Endometrial microvascular endothelial cells (primary cell): ENCODE results near the gene ATP10A. TPM values are rescaled to one million over a fixed set of nuclear protein-coding genes. Genes with fewer than 3 reads are reported as not detected.
"Not testable (repeated sequence)": the region's sequence is repeated elsewhere in the genome, so short reads cannot be mapped to it uniquely, and the experiment has no call there.

Experiments
- in situ Hi-C: cut with HindIII; loops from 2 replicates; pipeline ENCODE4 v1.10.0; 2017; ENCODE audit warnings: low sequenced_read_pairs, low pct_unique_long_range_greater_than_20kb; ENCODE audit errors: inconsistent ontology term
- total RNA-seq: library from RNA; depleted of rRNA; stranded (reverse); fragments of >200 nt; gene quantifications from one replicate; pipeline ENCODE4 v1.2.3, GENCODE V29; 2015; ENCODE audit errors: inconsistent ontology term

The ATP10A gene
- total RNA-seq, 1 donor from 2014 or later, result 0.09 TPM

GRCh38 chr15:25785641-25786025, 77.5 kb downstream of the ATP10A start:
- in situ Hi-C loops, result no loop called here

GRCh38 chr15:25784876-25785640, 78.1 kb downstream of the ATP10A start:
- in situ Hi-C loops, result no loop called here

- in situ Hi-C loops, result no loop called here
These were observed 79.3 kb downstream of the ATP10A start for GRCh38 chr15:25783607-25784540.

GRCh38 chr15:25783134-25783533, 80.0 kb downstream of the ATP10A start:
- in situ Hi-C loops, result no loop called here

- in situ Hi-C loops, result no loop called here
These were observed 82.5 kb downstream of the ATP10A start for GRCh38 chr15:25780479-25781255.

GRCh38 chr15:25778161-25778560, 85.0 kb downstream of the ATP10A start:
- in situ Hi-C loops, result no loop called here

- in situ Hi-C loops, result no loop called here
These were observed 86.1 kb downstream of the ATP10A start for GRCh38 chr15:25777037-25777436.

GRCh38 chr15:25776071-25776746, 86.9 kb downstream of the ATP10A start:
- in situ Hi-C loops, result no loop called here

GRCh38 chr15:25775317-25775912, 87.7 kb downstream of the ATP10A start:
- in situ Hi-C loops, result no loop called here

GRCh38 chr15:25774871-25775270, 88.3 kb downstream of the ATP10A start:
- in situ Hi-C loops, result no loop called here

- in situ Hi-C loops, result no loop called here
These were observed 89.9 kb downstream of the ATP10A start for GRCh38 chr15:25773248-25773647.

GRCh38 chr15:25772500-25772899, 90.6 kb downstream of the ATP10A start:
- in situ Hi-C loops, result no loop called here

GRCh38 chr15:25771736-25772135, 91.4 kb downstream of the ATP10A start:
- in situ Hi-C loops, result not testable (repeated sequence)

GRCh38 chr15:25771338-25771706, 91.8 kb downstream of the ATP10A start:
- in situ Hi-C loops, result no loop called here

GRCh38 chr15:25770618-25771337, 92.3 kb downstream of the ATP10A start:
- in situ Hi-C loops, result no loop called here

GRCh38 chr15:25770031-25770430, 93.1 kb downstream of the ATP10A start:
- in situ Hi-C loops, result no loop called here

GRCh38 chr15:25768271-25768670, 94.9 kb downstream of the ATP10A start:
- in situ Hi-C loops, result no loop called here
